ENCODE results near the gene PCCA.

- TF ChIP-seq CTCF (IDR thresholded peaks at IDR 0.05) (no peak), POLR2A (IDR thresholded peaks at IDR 0.05) (no peak), POLR2AphosphoS5 (IDR thresholded peaks at IDR 0.05) (no peak), EP300 (IDR thresholded peaks at IDR 0.05) (no peak)
Measured at GRCh38 chr13:100234006-100234405, 145.1 kb downstream of the PCCA start.
